ENCODE data around the gene ATE1.
"Not testable (repeated sequence)": the region's sequence is repeated elsewhere in the genome, so short reads cannot be mapped to it uniquely, and the experiment has no call there.

Gene ATE1

GRCh38 chr10:121774813-121775212, 153.0 kb downstream of the ATE1 start:
- no peak for DNase-seq

- no peak for DNase-seq
Observed at GRCh38 chr10:121774404-121774803, 153.4 kb downstream of the ATE1 start.

GRCh38 chr10:121772884-121773283, 154.9 kb downstream of the ATE1 start:
- no peak for DNase-seq

- DNase-seq, result no peak
Observed at GRCh38 chr10:121772406-121772805, 155.4 kb downstream of the ATE1 start.

GRCh38 chr10:121771966-121772365, 155.9 kb downstream of the ATE1 start:
- DNase-seq, result no peak

- DNase-seq, result no peak
Observed at GRCh38 chr10:121766426-121766825, 161.4 kb downstream of the ATE1 start.

GRCh38 chr10:121765204-121765603, 162.6 kb downstream of the ATE1 start:
- DNase-seq, result no peak

- no peak for DNase-seq
Observed at GRCh38 chr10:121764233-121764942, 163.4 kb downstream of the ATE1 start.

- DNase-seq, result not testable (repeated sequence)
Observed at GRCh38 chr10:121757241-121757640, 170.6 kb downstream of the ATE1 start.

- not testable (repeated sequence) for DNase-seq
Observed at GRCh38 chr10:121755496-121755895, 172.3 kb downstream of the ATE1 start.

- DNase-seq, result no peak
Observed at GRCh38 chr10:121754666-121755065, 173.2 kb downstream of the ATE1 start.

- DNase-seq, result no peak
Observed at GRCh38 chr10:121753726-121754476, 173.9 kb downstream of the ATE1 start.

GRCh38 chr10:121751191-121751760, 176.6 kb downstream of the ATE1 start:
- DNase-seq, result no peak

- DNase-seq, result no peak
Observed at GRCh38 chr10:121747163-121747775, 180.6 kb downstream of the ATE1 start.

- DNase-seq, result no peak
Observed at GRCh38 chr10:121741248-121741792, 186.5 kb downstream of the ATE1 start.

- no peak for DNase-seq
Observed at GRCh38 chr10:121740069-121740468, 187.8 kb downstream of the ATE1 start.

GRCh38 chr10:121739114-121739513, 188.7 kb downstream of the ATE1 start:
- DNase-seq, result no peak

- DNase-seq, result no peak
Observed at GRCh38 chr10:121736315-121737130, 191.3 kb downstream of the ATE1 start.

- DNase-seq, result no peak
Observed at GRCh38 chr10:121735263-121735662, 192.6 kb downstream of the ATE1 start.

GRCh38 chr10:121734589-121735045, 193.2 kb downstream of the ATE1 start:
- no peak for DNase-seq

- no peak for DNase-seq
Observed at GRCh38 chr10:121732656-121733445, 195.0 kb downstream of the ATE1 start.

All from NCI-H1105 treated with DMSO at 0.1 percent for 48 hours (cell line).